GM21515 (cell line): ENCODE measurements around the gene ALOX12.
"Not testable (repeated sequence)": the region's sequence is repeated elsewhere in the genome, so short reads cannot be mapped to it uniquely, and the experiment has no call there.

Experiments used
- ATAC-seq: cut with Tn5 transposase; IDR thresholded peaks from one replicate; pipeline ENCODE4 v1.9.1; 2021; ENCODE audit not compliant: unreplicated experiment

The ALOX12 gene

DNA sequence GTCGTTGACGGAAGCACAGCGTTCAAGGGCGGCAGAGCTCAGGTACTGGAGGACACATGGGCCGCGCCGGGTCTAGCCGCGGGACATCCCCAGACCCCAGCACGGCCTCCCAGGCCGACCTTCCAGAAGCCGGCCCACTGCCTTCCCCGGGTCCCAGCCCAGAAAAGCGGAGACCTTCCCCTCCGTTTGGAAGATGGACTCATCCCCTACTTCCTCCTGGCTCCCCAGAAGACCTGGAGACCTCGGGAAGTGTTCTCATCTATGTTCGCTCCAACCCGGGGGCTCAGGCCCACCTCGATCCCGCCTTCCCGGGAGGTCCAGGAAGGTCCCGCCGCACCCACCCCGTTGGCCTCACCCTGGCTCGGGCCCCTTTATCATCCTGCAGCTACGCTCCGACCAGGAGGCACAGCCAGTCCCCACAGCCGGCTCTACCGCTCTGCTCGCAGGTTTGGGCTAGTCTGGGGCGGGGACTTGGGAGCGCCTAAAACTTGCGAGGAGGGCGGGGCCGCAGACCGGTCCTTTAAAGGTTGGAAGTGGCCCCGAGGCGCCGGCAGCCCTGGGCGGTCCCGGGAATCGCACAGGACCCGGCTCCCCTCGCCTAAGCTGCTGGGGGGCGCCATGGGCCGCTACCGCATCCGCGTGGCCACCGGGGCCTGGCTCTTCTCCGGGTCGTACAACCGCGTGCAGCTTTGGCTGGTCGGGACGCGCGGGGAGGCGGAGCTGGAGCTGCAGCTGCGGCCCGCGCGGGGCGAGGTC is at the start of gene ALOX12:
Gene ALOX12, plus strand, starts transcription at position 550 of the 756 bp plus-strand sequence. Its CDS starts 69 bp downstream, at position 619.
- ATAC-seq, result no peak

DNA sequence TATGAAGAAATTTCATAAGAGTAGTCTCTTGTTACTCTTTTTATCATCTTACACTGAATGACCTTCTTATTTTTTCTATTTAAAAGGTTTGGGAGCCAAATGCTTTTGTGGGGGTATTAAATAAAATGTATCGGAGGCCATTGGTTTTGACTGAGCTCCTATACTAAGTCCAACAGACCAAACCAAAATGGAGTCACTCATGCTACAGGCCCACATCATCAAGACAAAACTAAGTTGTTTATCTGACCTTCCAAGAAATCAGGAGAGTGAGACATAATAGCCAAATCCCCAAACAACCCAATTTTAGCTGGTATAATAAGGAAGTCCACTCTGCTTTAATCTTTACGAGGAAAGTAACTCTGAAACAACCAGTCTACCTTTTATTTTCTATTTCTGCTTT is 48.1 kb upstream of the ALOX12 start:
- no peak for ATAC-seq

- ATAC-seq, result no peak
Observed at GRCh38 chr17:6948562-6948961, 47.3 kb upstream of the ALOX12 start.

- no peak for ATAC-seq
Observed at GRCh38 chr17:6948976-6949375, 46.9 kb upstream of the ALOX12 start.

GRCh38 chr17:6950938-6951337 is 44.9 kb upstream of the ALOX12 start:
- not testable (repeated sequence) for ATAC-seq

GRCh38 chr17:6953689-6954088 is 42.2 kb upstream of the ALOX12 start:
- ATAC-seq, result no peak

DNA sequence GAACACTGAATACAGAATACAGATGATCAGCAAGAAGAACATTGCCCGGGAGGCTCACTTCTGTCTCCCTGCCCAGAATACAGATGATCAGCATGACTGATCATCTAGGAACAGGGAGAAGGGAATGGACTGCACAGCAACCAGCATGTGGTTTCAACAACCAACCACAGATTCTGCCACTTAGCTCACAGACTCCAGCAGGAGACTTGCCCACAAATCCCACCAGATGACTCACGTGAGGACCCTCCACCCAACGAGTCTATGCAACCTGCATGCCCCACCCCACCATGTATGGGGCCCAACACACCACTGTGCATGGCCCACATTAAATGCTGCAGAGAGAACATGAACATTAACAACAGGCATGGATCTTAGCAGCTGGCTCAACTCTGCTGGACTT is 36.1 kb upstream of the ALOX12 start:
- no peak for ATAC-seq

DNA sequence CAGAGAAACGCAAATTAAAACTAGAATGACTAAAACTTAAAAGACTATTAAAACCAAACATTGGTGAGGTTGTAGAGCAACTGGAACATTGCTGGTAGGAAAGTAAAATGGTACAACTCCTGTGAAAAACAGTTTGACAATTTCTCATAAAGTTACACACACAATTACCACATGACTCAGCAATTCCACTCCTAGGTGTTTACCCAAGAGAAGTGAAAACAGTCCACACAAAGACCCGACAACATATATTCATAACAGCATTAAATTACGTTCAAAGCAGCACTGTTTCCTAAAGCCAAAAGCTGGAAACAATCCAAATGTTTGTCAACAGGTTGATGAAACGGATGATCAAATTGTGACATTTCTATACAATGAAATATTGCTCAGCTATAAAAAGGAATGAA is 26.5 kb upstream of the ALOX12 start:
- ATAC-seq, result no peak

DNA sequence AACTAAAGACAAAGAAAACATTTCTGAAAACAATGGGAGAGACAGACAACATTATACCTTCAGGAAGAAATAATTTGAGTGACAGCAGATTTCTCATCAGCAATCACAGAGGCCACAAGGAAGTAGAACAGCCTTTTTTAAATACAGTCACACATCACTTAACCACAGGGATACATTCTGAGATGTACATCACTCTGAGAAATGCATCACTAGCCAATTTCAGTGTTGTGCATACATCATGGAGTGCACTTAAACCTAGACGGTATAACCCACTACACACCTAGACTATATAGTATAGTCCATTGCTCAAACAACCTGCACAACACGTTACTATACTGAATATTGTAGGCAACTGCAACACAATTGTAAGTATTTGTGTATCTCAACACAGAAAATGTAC is 24.9 kb upstream of the ALOX12 start:
- no peak for ATAC-seq

- ATAC-seq, result not testable (repeated sequence)
Observed at GRCh38 chr17:6979440-6979839, 16.4 kb upstream of the ALOX12 start.

DNA sequence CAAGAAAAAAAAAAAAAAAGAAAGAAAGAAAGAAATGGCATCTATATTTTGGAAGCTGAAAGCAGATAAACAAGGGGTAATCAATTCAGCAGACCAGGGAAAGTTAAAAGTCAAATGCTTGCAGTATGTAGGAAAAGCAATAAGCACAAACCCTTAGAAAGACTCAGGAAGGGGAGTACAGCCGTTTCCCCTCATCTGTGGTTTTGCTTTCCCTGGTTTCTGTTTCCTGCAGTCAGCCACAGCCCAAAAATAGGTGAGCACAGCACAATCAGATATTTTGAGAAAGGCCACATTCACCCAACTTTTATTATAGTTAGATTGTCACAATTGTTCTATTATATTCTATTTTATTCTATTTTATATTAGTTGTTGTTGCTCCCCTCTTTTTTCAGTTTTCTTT is 14.4 kb upstream of the ALOX12 start:
- ATAC-seq, result no peak

DNA sequence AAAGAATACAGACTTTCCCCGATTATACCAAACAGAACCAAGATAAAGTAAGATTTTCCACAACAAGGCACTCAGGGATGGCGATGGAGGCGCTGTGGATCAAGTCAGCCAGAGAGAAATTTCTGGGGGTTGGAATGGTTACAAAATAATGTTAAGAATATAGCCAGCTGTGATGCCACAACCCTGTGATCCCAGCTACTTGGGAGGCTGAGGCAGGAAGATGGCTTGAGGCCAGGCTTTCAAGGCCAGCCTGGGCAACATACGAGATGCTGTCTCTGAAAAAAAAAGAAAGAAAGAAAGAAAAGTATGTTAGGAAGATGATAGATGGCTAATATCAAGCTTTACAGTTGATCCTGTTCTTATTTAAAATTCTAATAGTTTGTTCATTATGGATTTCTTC is 10.6 kb upstream of the ALOX12 start:
- no peak for ATAC-seq

- ATAC-seq, result no peak
Observed at GRCh38 chr17:6986676-6987075, 9.2 kb upstream of the ALOX12 start.

- no peak for ATAC-seq
Observed at GRCh38 chr17:6989779-6990178, 6.1 kb upstream of the ALOX12 start.

GRCh38 chr17:6993613-6994056 is 2.2 kb upstream of the ALOX12 start:
- ATAC-seq, result not testable (repeated sequence)

GRCh38 chr17:6994118-6994598 is 1.7 kb upstream of the ALOX12 start:
- no peak for ATAC-seq

DNA sequence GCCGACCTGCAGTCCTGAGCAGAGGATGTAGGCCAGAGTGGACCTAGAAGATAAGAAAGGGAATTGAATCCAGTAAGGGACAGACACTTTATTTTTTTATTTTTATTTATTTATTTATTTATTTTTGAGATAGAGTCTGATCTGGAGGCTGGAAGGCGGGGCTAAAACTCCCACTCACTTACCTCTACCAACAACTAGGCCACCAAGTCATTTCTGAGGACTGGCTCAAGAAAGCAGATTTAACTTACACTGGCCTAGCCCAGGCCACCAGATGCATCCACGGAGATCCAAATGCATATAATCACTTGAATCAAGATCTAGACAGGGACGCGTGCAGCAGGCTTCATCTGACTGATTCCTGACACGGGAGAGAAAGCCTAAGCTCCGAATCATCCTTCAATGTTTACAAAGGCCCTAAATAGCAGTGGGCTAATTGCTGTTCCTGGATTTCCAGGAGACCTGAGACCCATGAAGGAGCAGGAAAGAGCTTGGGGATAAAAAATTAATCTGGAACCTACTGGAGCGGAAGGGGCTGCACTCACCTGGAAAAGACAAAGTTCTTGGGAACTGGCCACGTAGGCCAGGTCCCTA is 1.1 kb upstream of the ALOX12 start:
- no peak for ATAC-seq

- no peak for ATAC-seq
Observed at GRCh38 chr17:6996256-6997011, 585 bp downstream of the ALOX12 start.

DNA sequence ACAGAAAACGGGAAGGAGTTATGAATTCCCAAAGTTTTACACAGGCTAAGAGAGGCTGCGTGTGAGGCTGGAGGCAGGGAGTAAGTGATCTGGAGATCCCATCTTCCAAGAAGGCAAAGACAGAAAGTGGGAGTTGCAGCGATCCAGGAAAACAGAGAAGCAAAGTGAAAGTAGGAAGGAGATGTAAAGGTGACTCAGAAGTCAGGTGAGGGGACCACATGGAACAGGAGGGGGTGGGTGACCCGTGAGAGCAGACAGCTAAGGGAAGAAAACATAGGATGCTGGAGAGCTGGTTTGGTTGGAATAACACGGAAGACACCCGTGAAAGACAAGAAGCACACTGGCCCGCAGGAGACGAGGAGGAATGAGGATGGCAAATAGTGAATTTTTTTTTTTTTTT is 1.3 kb downstream of the ALOX12 start:
- no peak for ATAC-seq

DNA sequence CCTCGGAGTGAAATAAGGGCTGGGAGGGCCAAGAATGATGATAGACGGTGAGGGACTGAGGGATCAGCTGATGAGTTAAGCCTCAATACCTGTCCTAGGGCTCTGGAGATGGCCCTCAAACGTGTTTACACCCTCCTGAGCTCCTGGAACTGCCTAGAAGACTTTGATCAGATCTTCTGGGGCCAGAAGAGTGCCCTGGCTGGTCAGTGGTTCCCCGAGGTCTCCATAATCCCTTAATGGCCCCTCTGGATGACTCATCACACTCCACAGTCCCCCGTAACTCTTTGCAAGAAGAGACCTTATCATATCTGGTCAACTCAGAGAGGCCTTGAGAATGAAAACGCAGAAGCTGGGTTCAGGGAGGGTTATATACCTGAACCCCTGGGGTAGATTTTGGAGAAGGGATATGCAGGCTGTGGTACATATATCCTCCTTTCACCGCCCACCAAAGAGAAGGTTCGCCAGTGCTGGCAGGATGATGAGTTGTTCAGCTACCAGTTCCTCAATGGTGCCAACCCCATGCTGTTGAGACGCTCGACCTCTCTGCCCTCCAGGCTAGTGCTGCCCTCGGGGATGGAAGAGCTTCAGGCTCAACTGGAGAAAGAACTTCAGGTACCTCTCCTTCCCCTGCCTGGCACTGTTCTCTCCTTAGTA is 3.1 kb downstream of the ALOX12 start:
- ATAC-seq, result no peak

DNA sequence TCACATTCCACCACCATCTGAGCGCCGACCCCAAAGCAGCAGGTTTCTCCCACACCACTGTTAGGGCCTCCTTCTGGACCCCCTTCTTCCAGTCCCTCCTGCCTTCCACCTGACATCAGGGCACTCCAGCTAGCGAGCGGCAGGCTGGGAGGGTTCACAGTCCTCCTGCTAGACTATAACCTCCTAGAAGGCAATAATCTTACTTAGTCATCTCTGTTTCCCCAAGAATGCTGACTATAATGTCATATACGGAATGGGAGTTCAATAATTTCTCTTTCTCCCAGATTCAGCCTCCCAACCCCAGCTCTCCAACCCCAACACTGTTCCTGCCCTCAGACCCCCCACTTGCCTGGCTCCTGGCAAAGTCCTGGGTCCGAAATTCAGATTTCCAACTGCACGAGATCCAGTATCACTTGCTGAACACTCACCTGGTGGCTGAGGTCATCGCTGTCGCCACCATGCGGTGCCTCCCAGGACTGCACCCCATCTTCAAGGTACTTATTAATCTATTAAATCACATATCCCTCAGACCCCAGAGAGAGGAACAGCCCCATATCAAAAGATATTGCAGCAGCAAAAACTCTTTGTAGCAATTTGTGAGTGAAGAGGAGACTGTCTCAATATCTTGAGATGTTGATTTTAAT is 5.6 kb downstream of the ALOX12 start:
- no peak for ATAC-seq
